Omental fat pad (tissue), 4 donors: ENCODE data around the gene MKKS. TPM values are rescaled to one million over a fixed set of nuclear protein-coding genes. Genes with fewer than 3 reads are reported as not detected.

Experiments used
- ATAC-seq: fragments of 150-250 bp; one replicate; pipeline ENCODE4 v1.9.1; 2016; ENCODE audit warnings: mild to moderate bottlenecking, moderate library complexity; ENCODE audit not compliant: low FRiP score
- DNase-seq: peaks from one replicate; pipeline ENCODE4 v3.0.0-alpha.2; 2019; ENCODE audit warnings: low spot score
- total RNA-seq, 4 donors: library from RNA; depleted of rRNA; stranded (reverse); fragments of >200 nt; gene quantifications; one replicate each; pipeline ENCODE4 v1.1.0, GENCODE V29; 2016
- TF ChIP-seq, protein P1 (sequence below), 3 donors: fragments of 450-650 bp; IDR thresholded peaks; one replicate each; pipeline ENCODE4 v1.5.1; 2016 to 2017; ENCODE audit warnings: antibody characterized with exemption in 3 of 3, mild to moderate bottlenecking in 3 of 3, moderate library complexity in 2 of 3

MKKS gene
- total RNA-seq, 4 donors from 2014 or later: 7.7 to 25.5 (median 12.5) TPM

GRCh38 chr20:10474606-10475184 is 40.7 kb upstream of the MKKS start:
- DNase-seq (no peak), ATAC-seq (peak; percentile 38)
- TF ChIP-seq, protein P1, sequence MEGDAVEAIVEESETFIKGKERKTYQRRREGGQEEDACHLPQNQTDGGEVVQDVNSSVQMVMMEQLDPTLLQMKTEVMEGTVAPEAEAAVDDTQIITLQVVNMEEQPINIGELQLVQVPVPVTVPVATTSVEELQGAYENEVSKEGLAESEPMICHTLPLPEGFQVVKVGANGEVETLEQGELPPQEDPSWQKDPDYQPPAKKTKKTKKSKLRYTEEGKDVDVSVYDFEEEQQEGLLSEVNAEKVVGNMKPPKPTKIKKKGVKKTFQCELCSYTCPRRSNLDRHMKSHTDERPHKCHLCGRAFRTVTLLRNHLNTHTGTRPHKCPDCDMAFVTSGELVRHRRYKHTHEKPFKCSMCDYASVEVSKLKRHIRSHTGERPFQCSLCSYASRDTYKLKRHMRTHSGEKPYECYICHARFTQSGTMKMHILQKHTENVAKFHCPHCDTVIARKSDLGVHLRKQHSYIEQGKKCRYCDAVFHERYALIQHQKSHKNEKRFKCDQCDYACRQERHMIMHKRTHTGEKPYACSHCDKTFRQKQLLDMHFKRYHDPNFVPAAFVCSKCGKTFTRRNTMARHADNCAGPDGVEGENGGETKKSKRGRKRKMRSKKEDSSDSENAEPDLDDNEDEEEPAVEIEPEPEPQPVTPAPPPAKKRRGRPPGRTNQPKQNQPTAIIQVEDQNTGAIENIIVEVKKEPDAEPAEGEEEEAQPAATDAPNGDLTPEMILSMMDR (IDR thresholded peaks at IDR 0.05): no peak

DNA sequence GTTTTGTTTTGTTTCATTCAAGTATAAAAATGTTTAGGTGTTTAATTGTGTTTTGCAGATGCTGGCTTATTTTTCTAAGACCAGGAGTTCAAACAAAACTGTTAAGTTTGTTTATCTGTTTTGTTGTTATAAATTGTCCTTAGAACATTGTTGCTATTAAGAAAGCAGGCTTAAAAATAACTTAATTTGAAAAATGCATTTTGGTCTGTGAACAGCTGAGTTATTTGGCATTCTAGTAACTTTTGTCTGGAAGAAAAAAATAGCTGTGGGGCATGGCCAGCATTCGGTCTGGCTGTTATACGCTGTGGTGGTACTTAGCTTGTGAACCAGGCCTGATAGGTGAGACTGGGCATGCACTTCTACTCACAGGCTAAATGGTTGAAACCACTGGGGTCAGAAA is 38.8 kb upstream of the MKKS start:
- TF ChIP-seq, protein P1 (IDR thresholded peaks at IDR 0.05): no peak
- DNase-seq (no peak), ATAC-seq (no peak)

DNA sequence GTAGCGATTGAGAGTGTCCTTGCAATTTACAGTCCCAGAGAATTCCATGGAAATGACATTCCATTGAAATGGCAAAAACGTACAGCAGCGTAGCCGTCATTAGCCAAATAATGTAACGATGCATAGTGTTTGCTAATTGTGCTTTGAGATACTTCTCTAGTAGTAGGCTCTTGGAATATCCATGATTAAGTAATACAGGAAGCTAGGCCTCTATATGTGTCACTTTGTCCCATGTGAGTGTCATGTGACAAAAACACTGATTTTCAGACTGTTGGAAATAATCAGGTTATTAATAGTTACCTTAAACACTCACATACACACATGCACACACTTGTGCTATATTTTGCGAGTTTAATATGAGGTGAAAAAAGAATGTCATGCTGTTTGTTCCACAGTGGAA is 36.3 kb upstream of the MKKS start:
- ATAC-seq (no peak), DNase-seq (no peak)
- TF ChIP-seq, protein P1 (IDR thresholded peaks at IDR 0.05): no peak

DNA sequence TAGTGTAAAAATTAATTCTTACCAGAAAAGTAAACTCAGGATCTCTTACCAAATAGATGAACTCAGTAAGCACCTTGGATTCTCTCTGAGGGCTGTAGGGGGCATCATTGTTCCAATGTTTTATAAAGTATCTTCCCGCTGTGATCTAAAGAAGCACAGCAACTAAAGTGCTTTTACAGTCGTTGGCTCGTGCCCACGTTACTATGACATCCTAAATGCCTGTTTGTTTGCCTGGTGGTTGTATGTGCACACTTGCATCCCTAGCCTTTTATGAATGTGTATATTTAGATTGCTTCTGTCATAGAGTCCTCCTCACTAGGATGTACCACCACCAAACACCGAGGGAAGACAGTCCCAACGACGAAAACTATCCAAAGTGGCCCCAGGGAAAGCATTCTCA is 35.6 kb upstream of the MKKS start:
- no peak for DNase-seq
- ATAC-seq: peak; percentile 62
- TF ChIP-seq, protein P1 (IDR thresholded peaks at IDR 0.05): peak in 1 of 3 donors; percentile 28

GRCh38 chr20:10469056-10469455 is 35.0 kb upstream of the MKKS start:
- no peak for DNase-seq
- TF ChIP-seq, protein P1 (IDR thresholded peaks at IDR 0.05): no peak
- ATAC-seq: no peak

GRCh38 chr20:10468340-10468845 is 34.4 kb upstream of the MKKS start:
- TF ChIP-seq, protein P1 (IDR thresholded peaks at IDR 0.05): no peak
- DNase-seq: no peak
- ATAC-seq: no peak

DNA sequence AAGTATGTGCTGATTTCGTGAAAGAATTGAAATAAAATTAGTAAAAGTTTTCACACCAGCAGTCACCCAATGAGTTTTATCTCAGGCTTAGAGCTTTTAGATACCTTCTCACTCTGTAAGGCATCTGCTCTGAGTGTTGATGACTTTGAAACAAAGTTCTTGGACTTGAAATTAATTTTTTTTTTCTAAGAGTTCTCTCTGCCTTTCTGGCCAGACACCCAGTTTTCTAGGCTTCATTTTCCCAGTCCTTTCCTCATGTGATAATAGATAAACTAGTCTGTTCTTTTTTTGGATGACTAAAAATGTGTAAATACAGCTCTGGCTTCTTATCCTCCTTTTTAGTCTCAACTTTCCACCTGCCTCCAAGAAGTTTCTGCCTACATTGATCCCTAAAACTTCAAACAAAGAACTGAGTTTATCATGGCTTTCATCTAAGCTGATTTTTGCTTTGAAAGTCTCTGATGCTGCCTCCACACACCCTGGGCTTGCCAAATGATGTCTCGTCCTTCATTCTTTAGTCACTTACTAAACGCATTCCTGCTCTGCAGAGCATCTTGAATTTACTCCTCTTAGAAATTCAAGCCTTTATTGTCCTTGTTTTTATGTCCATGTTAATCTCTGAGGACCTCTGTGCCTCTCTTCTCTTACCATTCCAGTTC is 33.8 kb upstream of the MKKS start:
- no peak for ATAC-seq
- TF ChIP-seq, protein P1 (IDR thresholded peaks at IDR 0.05): no peak
- no peak for DNase-seq
